ENCODE measurements around the gene HRH3.

- no peak for TF ChIP-seq CTCF (IDR thresholded peaks at IDR 0.05)
- TF ChIP-seq POLR2A (IDR thresholded peaks at IDR 0.05), result no peak
Measured at GRCh38 chr20:62225026-62225425, 4.9 kb upstream of the HRH3 start.

Data from prostate gland (tissue), 2 donors.